ENCODE data around the gene LRTM1. TPM values are rescaled to one million over a fixed set of nuclear protein-coding genes. Genes with fewer than 3 reads are reported as not detected.

Gene LRTM1
- total RNA-seq, 1 donor = not detected

GRCh38 chr3:54876694-54877093 lies 51.2 kb downstream of the LRTM1 start:
- no peak for TF ChIP-seq CTCF (IDR thresholded peaks at IDR 0.05; ENCODE audit: insufficient read depth, low read length)
- H3K4me3 ChIP-seq (ENCODE audit: low read depth, low read length) = no peak overlapping the region
- DNase-seq (ENCODE audit: low read depth) = no peak

GRCh38 chr3:54875596-54876268 lies 52.1 kb downstream of the LRTM1 start:
- DNase-seq (ENCODE audit: low read depth) = no peak
- TF ChIP-seq CTCF (IDR thresholded peaks at IDR 0.05; ENCODE audit: insufficient read depth, low read length) = no peak
- no peak overlapping the region for H3K4me3 ChIP-seq (ENCODE audit: low read depth, low read length)

GRCh38 chr3:54874816-54875556 lies 52.9 kb downstream of the LRTM1 start:
- TF ChIP-seq CTCF (IDR thresholded peaks at IDR 0.05; ENCODE audit: insufficient read depth, low read length) = no peak
- DNase-seq (ENCODE audit: low read depth) = no peak
- H3K4me3 ChIP-seq (ENCODE audit: low read depth, low read length) = no peak overlapping the region

GRCh38 chr3:54873059-54874010 lies 54.5 kb downstream of the LRTM1 start:
- TF ChIP-seq CTCF (IDR thresholded peaks at IDR 0.05; ENCODE audit: insufficient read depth, low read length) = no peak
- DNase-seq (ENCODE audit: low read depth) = no peak
- H3K4me3 ChIP-seq (ENCODE audit: low read depth, low read length) = no peak overlapping the region

- no peak for TF ChIP-seq CTCF (IDR thresholded peaks at IDR 0.05; ENCODE audit: insufficient read depth, low read length)
- no peak for DNase-seq (ENCODE audit: low read depth)
- H3K4me3 ChIP-seq (ENCODE audit: low read depth, low read length) = no peak overlapping the region
These were observed 56.0 kb downstream of the LRTM1 start for GRCh38 chr3:54871867-54872266.

GRCh38 chr3:54870423-54870822 lies 57.4 kb downstream of the LRTM1 start:
- DNase-seq (ENCODE audit: low read depth) = peak; percentile 95
- no peak overlapping the region for H3K4me3 ChIP-seq (ENCODE audit: low read depth, low read length)
- TF ChIP-seq CTCF (IDR thresholded peaks at IDR 0.05; ENCODE audit: insufficient read depth, low read length) = peak; percentile 77
